OCI-LY1 (cell line): ENCODE results near the gene CFAP58.

Source experiments
- H2AFZ ChIP-seq: fragments of 200-600 bp; sonication (generic), shearing (Covaris generic); 2 replicates; pipeline ENCODE4 v1.6.0; 2014; ENCODE audit warnings: antibody characterized with exemption, mild to moderate bottlenecking, low read length
- H3F3A ChIP-seq: fragments of 200-600 bp; sonication (generic), shearing (Covaris generic); 2 replicates; pipeline ENCODE4 v1.6.0; 2014; ENCODE audit warnings: mild to moderate bottlenecking, antibody characterized with exemption, low read length, moderate library complexity; ENCODE audit not compliant: insufficient read depth
- H3K27ac ChIP-seq: fragments of 200-600 bp; sonication (generic); 2 replicates; pipeline ENCODE4 v1.5.1; 2014; ENCODE audit warnings: low read length, mixed run types, mild to moderate bottlenecking, low read depth; ENCODE audit not compliant: poor library complexity, severe bottlenecking
- H3K27me3 ChIP-seq: fragments of 200-600 bp; sonication (generic); 2 replicates; pipeline ENCODE4 v1.6.0; 2014; ENCODE audit warnings: antibody characterized with exemption, mild to moderate bottlenecking, low read length, moderate library complexity; ENCODE audit not compliant: insufficient read depth
- H3K36me3 ChIP-seq: fragments of 200-600 bp; sonication (generic); 2 replicates; pipeline ENCODE4 v1.6.1; 2014; ENCODE audit warnings: mild to moderate bottlenecking, antibody characterized with exemption, low read length, moderate library complexity, mixed read lengths; ENCODE audit not compliant: insufficient read depth
- H3K4me1 ChIP-seq: fragments of 200-600 bp; sonication (generic); 2 replicates; pipeline ENCODE4 v1.5.1; 2014; ENCODE audit warnings: mild to moderate bottlenecking, low read length, moderate library complexity; ENCODE audit not compliant: insufficient read depth, severe bottlenecking
- H3K4me2 ChIP-seq: fragments of 200-600 bp; sonication (generic), shearing (Covaris generic); 2 replicates; pipeline ENCODE4 v1.6.1; 2014; ENCODE audit warnings: low read length
- H3K4me3 ChIP-seq: fragments of 200-600 bp; sonication (generic); 2 replicates; pipeline ENCODE4 v1.5.1; 2014; ENCODE audit warnings: low read length, low read depth, mild to moderate bottlenecking, mixed read lengths; ENCODE audit not compliant: poor library complexity, severe bottlenecking
- H3K79me2 ChIP-seq: fragments of 200-600 bp; shearing (Covaris generic); 2 replicates; pipeline ENCODE4 v1.6.1; 2016; ENCODE audit warnings: mixed run types, low read length, mixed read lengths; ENCODE audit not compliant: insufficient read depth
- H3K9ac ChIP-seq: fragments of 200-600 bp; sonication (generic), shearing (Covaris generic); 2 replicates; pipeline ENCODE4 v1.6.1; 2014; ENCODE audit warnings: mild to moderate bottlenecking, low read length, mixed read lengths
- H3K9me2 ChIP-seq: fragments of 200-600 bp; sonication (generic), shearing (Covaris generic); 2 replicates; pipeline ENCODE4 v1.6.1; 2014; ENCODE audit warnings: low read depth, mild to moderate bottlenecking, low read length, mixed read lengths
- H3K9me3 ChIP-seq: fragments of 200-600 bp; shearing (Covaris generic); 2 replicates; pipeline ENCODE4 v1.6.1; 2014; ENCODE audit warnings: low read length, mixed read lengths
- H4K20me1 ChIP-seq: fragments of 200-600 bp; sonication (generic), shearing (Covaris generic); 2 replicates; pipeline ENCODE4 v1.6.0; 2016; ENCODE audit warnings: mild to moderate bottlenecking, low read length; ENCODE audit not compliant: insufficient read depth
- EZH2 ChIP-seq: fragments of 200-600 bp; sonication (generic), shearing (Covaris generic); IDR thresholded peaks from 2 replicates; pipeline ENCODE4 v1.8.0; 2017; ENCODE audit warnings: borderline replicate concordance, mixed run types, mild to moderate bottlenecking, antibody characterized with exemption, low read length, moderate library complexity, mixed read lengths
- TF ChIP-seq, protein P1 (sequence below): fragments of 200-600 bp; sonication (generic), shearing (Covaris generic); IDR thresholded peaks from 2 replicates; pipeline ENCODE4 v1.5.1; 2017; ENCODE audit warnings: mild to moderate bottlenecking, antibody characterized with exemption, low read length, moderate library complexity, mixed read lengths

Gene CFAP58

DNA sequence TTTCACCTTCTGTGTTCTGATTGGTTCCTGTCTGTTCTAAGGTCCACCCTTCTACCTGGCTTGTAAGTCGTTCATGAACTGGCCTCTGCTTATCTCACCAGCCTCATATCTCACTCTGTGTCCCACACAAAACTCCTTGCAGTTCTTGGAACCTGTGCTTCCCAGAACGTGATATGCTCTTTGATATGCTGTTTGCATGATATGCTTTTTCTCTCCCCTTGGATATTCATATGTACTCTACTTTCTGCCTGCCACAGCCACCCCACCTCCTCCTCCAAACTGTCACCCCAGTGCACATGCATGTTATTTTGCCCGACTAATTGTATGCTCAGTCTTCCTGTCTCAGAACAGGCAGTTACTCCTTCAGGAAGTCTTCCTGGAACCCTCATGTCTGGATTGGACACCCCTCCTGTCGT is 13.5 kb upstream of the CFAP58 start:
- Histone ChIP-seq H3K36me3 (no peaks in the 10 kb centered on the region), H3K4me1 (peaks cover 17% of the 10 kb centered on the region), H3K9me2 (no peaks in the 10 kb centered on the region), H3K27me3 (no peaks in the 10 kb centered on the region; the same call in none of the 2 replicates), H3K4me2 (no peak overlapping the region), H3K27ac (no peak overlapping the region), H3K79me2 (no peaks in the 10 kb centered on the region), H4K20me1 (no peaks in the 10 kb centered on the region), H3K9me3 (no peaks in the 10 kb centered on the region), H3F3A (no peaks in the 10 kb centered on the region), H2AFZ (no peak overlapping the region), H3K4me3 (no peak overlapping the region), H3K9ac (no peak overlapping the region)
- TF ChIP-seq, protein P1, sequence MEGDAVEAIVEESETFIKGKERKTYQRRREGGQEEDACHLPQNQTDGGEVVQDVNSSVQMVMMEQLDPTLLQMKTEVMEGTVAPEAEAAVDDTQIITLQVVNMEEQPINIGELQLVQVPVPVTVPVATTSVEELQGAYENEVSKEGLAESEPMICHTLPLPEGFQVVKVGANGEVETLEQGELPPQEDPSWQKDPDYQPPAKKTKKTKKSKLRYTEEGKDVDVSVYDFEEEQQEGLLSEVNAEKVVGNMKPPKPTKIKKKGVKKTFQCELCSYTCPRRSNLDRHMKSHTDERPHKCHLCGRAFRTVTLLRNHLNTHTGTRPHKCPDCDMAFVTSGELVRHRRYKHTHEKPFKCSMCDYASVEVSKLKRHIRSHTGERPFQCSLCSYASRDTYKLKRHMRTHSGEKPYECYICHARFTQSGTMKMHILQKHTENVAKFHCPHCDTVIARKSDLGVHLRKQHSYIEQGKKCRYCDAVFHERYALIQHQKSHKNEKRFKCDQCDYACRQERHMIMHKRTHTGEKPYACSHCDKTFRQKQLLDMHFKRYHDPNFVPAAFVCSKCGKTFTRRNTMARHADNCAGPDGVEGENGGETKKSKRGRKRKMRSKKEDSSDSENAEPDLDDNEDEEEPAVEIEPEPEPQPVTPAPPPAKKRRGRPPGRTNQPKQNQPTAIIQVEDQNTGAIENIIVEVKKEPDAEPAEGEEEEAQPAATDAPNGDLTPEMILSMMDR, result no peak
- TF ChIP-seq EZH2, result no peak

DNA sequence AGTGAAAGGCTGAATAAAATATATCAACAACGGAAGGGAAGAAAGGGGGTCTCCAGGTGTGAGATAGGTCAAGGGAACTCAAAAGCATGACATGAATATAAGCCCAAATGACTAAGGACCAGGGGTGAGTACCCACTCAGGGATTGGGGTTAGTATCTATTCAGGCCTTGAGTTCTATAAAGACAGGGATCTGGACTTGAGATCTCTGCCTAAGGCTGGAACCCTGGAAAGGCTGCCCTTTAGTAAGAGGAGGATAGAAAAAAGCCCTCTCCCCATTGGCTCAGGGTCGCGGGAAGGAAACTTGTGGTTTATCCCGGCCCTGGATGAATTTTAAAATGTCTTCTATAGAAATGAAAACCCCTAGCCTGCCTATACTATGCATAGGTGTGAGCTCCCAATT is 13.0 kb upstream of the CFAP58 start:
- TF ChIP-seq, protein P1, result no peak
- TF ChIP-seq EZH2, result no peak
- Histone ChIP-seq H3K9me3 (no peaks in the 10 kb centered on the region), H3K4me3 (no peak overlapping the region), H3K9ac (no peak overlapping the region), H2AFZ (no peak overlapping the region), H3K27me3 (no peaks in the 10 kb centered on the region; the same call in none of the 2 replicates), H3K4me1 (peaks cover 17% of the 10 kb centered on the region), H3K36me3 (no peaks in the 10 kb centered on the region), H3K27ac (no peak overlapping the region), H3K79me2 (no peaks in the 10 kb centered on the region), H3K4me2 (no peak overlapping the region), H4K20me1 (no peaks in the 10 kb centered on the region), H3K9me2 (no peaks in the 10 kb centered on the region), H3F3A (no peaks in the 10 kb centered on the region)

DNA sequence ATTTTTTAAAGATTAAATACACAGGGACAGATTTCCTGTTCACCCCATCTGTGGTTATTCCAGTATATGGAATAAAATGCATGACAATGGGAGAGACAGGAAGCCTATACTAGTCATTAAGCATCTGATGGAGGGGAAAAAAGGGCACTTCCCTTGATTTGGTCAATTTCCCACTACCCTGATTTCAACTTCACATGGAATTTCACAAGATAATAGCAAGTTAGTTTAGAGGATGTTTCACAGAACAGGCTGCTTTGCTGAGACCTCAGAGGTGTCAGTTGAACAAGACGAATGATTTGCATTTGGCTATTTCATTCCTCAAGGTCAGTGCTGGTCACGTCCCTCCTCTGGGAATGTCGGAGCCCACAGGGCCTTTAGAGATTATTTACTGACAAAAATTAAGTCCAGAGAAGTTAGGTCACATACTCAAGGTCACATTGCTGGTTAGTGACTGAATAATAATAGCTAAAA is 10.7 kb upstream of the CFAP58 start:
- H3K27me3 ChIP-seq, result no peaks in the 10 kb centered on the region; the same call in none of the 2 replicates
- no peak overlapping the region for H3K4me3 ChIP-seq
- H3K27ac ChIP-seq, result no peak overlapping the region
- no peaks in the 10 kb centered on the region for H3K9me3 ChIP-seq
- peaks cover 6% of the 10 kb centered on the region for H3K4me1 ChIP-seq
- no peaks in the 10 kb centered on the region for H4K20me1 ChIP-seq
- H3K36me3 ChIP-seq, result no peaks in the 10 kb centered on the region
- H3K9me2 ChIP-seq, result no peaks in the 10 kb centered on the region
- H3K79me2 ChIP-seq, result no peaks in the 10 kb centered on the region
- H3K9ac ChIP-seq, result no peak overlapping the region
- no peak overlapping the region for H2AFZ ChIP-seq
- no peaks in the 10 kb centered on the region for H3F3A ChIP-seq
- TF ChIP-seq EZH2, result no peak
- TF ChIP-seq, protein P1, result no peak
- no peak overlapping the region for H3K4me2 ChIP-seq
